ENCODE data around the gene KSR2. TPM values are rescaled to one million over a fixed set of nuclear protein-coding genes. Genes with fewer than 3 reads are reported as not detected.

The KSR2 gene
- total and polyA plus RNA-seq, 2 of the 4 experiments (the other 2 are of a cell fraction) = not detected

DNA sequence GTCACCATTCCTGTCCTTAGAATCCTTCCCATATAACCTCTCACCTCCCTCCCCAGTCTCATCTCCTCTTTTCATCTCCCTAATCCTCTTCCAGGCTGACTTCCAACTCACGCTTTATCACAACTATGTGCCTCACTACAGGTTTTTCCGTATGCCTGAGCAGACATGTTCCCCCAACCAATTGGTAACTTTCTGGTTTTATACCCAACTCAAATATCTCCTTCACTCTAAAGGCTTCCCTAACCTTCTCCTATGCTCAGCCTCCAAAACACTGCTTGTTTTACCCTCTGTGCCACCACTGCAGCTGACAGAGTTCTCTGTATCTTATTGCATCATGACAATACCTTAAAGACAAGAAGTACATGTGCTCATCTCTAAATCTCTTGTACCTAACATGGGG, 139.7 kb downstream of the KSR2 start:
- Histone ChIP-seq H3K27me3 (ENCODE audit: control insufficient read depth, insufficient read depth, low read length) (no peaks in the 10 kb centered on the region), H3K9me1 (ENCODE audit: insufficient read depth, low read length) (no peaks in the 10 kb centered on the region), H3K4me2 (ENCODE audit: low read depth, low read length) (no peak overlapping the region), H2BK15ac (ENCODE audit: low read depth, low read length) (no peak overlapping the region), H3K14ac (replicated peaks; ENCODE audit: low read depth, low read length) (no peak overlapping the region), H2BK20ac (ENCODE audit: low read depth, low read length) (no peak overlapping the region), H3K4me3 (ENCODE audit: insufficient read depth, low read depth, low read length) (no peak overlapping the region), H3K56ac (ENCODE audit: extremely low read depth, insufficient read depth, low read length) (no peak overlapping the region), H3K36me3 (ENCODE audit: control insufficient read depth, insufficient read depth, low read length) (no peaks in the 10 kb centered on the region), H2AFZ (replicated peaks; ENCODE audit: low read length, poor library complexity) (no peak overlapping the region), H4K8ac (ENCODE audit: low read depth in 2 of 2, low read length in 2 of 2) (no peak overlapping the region), H3K23ac (ENCODE audit: low read depth, low read length) (no peak overlapping the region), H2BK120ac (ENCODE audit: low read depth, low read length) (no peak overlapping the region), H3K27ac (ENCODE audit: insufficient read depth, low read length) (no peak overlapping the region), H4K5ac (ENCODE audit: low read depth, low read length) (no peak overlapping the region), H3K9ac (ENCODE audit: low read depth, low read length) (no peak overlapping the region), H3K18ac (ENCODE audit: low read depth, low read length) (no peak overlapping the region), H3K79me1 (ENCODE audit: low read depth in 1 of 2, low read length in 2 of 2) (no peaks in the 10 kb centered on the region), H2AK9ac (replicated peaks; ENCODE audit: low read depth, low read length, poor library complexity) (no peak overlapping the region), H3K9me3 (ENCODE audit: control insufficient read depth, insufficient read depth, low read length) (peaks cover 18% of the 10 kb centered on the region), H3K4ac (ENCODE audit: low read depth, low read length) (no peak overlapping the region), H4K20me1 (ENCODE audit: insufficient read depth, low read length) (no peaks in the 10 kb centered on the region), H2AK5ac (ENCODE audit: low read depth, low read length) (no peak overlapping the region), H4K91ac (ENCODE audit: insufficient read depth, low read depth, low read length) (no peak overlapping the region), H3K4me1 (ENCODE audit: control insufficient read depth, insufficient read depth, low read length) (no peaks in the 10 kb centered on the region), H2BK5ac (ENCODE audit: low read depth, low read length, poor library complexity, severe bottlenecking) (no peak overlapping the region)
- intact Hi-C loops (cut with micrococcal nuclease) = no loop called here
- no TSS peak for BruUV-seq (replicated peaks)
- ChIA-PET CTCF (no interaction called here), POLR2A (ENCODE audit: unreplicated experiment) (no interaction called here)
- no peak for ATAC-seq (ENCODE audit: low read depth)
- dilution Hi-C loops (cut with HindIII; ENCODE audit: low sequenced_read_pairs, unreplicated experiment) = no loop called here
- 81% methylated on average over 2 of the region's 2 CpGs; no CpG with 5 or more reads in 1 of the 2 experiments for WGBS, 2 experiments (ENCODE audit: extremely low coverage in 2 of 2, insufficient read length in 1 of 2)
- TF ChIP-seq RAD21 (IDR thresholded peaks at IDR 0.05; ENCODE audit: low read length) = no peak
- no peak for TF ChIP-seq SMC3 (IDR thresholded peaks at IDR 0.05; ENCODE audit: low read depth, low read length)
- TF ChIP-seq USF2 (IDR thresholded peaks at IDR 0.05; ENCODE audit: low read depth, low read length) = no peak
- TF ChIP-seq CHD1 (IDR thresholded peaks at IDR 0.05; ENCODE audit: low read depth, low read length) = no peak
- TF ChIP-seq CTCF (conservative IDR thresholded peaks at IDR 0.05; ENCODE audit: low read depth, low read length) = no peak
- TF ChIP-seq FOS (IDR thresholded peaks at IDR 0.05; ENCODE audit: low read depth, low read length) = no peak
- TF ChIP-seq CEBPB (IDR thresholded peaks at IDR 0.05; ENCODE audit: low read depth, low read length) = no peak
- TF ChIP-seq POLR2A (IDR thresholded peaks at IDR 0.05; ENCODE audit: low read depth, low read length) = no peak
- no peak for TF ChIP-seq RCOR1 (IDR thresholded peaks at IDR 0.05; ENCODE audit: insufficient replicate concordance, low read length)
- DNase-seq = no peak
- in situ Hi-C loops (cut with MboI; ENCODE audit: low sequenced_read_pairs) = loop anchor here (25.0 kb wide), 1 partner anchor 792 kb away; no protein-coding TSS in a partner anchor

Data from IMR-90 (cell line).